ENCODE results near the gene SLC7A6.

GRCh38 chr16:68227850-68228553 lies 36.3 kb upstream of the SLC7A6 start:
- no peak for TF ChIP-seq CTCF (IDR thresholded peaks at IDR 0.05)
- TF ChIP-seq POLR2A (IDR thresholded peaks at IDR 0.05): no peak

All from thyroid gland (tissue), 4 donors.